Esophagus muscularis mucosa (tissue), 4 donors: ENCODE results near the gene CSNK1D. TPM values are rescaled to one million over a fixed set of nuclear protein-coding genes. Genes with fewer than 3 reads are reported as not detected.
A peak's percentile ranks its signal among the peaks of the same experiment; 100 is the strongest.
"Not testable (repeated sequence)": the region's sequence is repeated elsewhere in the genome, so short reads cannot be mapped to it uniquely, and the experiment has no call there.

Experiments
- DNase-seq: peaks from one replicate; pipeline ENCODE4 v3.0.0-alpha.2; 2017; ENCODE audit errors: extremely low spot score
- H3K27ac ChIP-seq, 4 donors: fragments of 200-600 bp; sonication (generic); replicated peaks in 1 of 4; 1 replicate in 3 of 4; 2 replicates in 1 of 4; pipeline ENCODE4 v1.5.1; 2016 to 2019; ENCODE audit warnings: mild to moderate bottlenecking in 1 of 4
- H3K27me3 ChIP-seq, 4 donors: fragments of 200-600 bp; sonication (generic); one replicate each; pipeline versions ENCODE4 v1.5.1 to v1.6.0; 2016 to 2019
- H3K36me3 ChIP-seq, 4 donors: fragments of 200-600 bp; sonication (generic); one replicate each; pipeline ENCODE4 v1.5.1; 2016 to 2019
- H3K4me1 ChIP-seq, 4 donors: fragments of 200-600 bp; sonication (generic); one replicate each; pipeline ENCODE4 v1.5.1; 2016 to 2019
- H3K4me3 ChIP-seq, 4 donors: fragments of 200-600 bp; sonication (generic); 1 replicate in 2 of 4; 2 replicates in 2 of 4; pipeline ENCODE4 v1.5.1; 2016 to 2019; ENCODE audit warnings: mild to moderate bottlenecking in 4 of 4, moderate library complexity in 1 of 4
- H3K9me3 ChIP-seq, 4 donors: fragments of 200-600 bp; sonication (generic); 1 replicate in 3 of 4; 2 replicates in 1 of 4; pipeline ENCODE4 v1.5.1; 2016 to 2019
- CTCF ChIP-seq, 3 experiments: fragments of 200-600 bp in 2 of 3; fragments of 450-650 bp in 1 of 3; sonication (generic) in 2 of 3; IDR thresholded peaks; one replicate each; pipeline ENCODE4 v1.5.1; 2017 to 2019; ENCODE audit warnings: antibody characterized with exemption in 3 of 3, mild to moderate bottlenecking in 2 of 3, moderate library complexity in 1 of 3
- EP300 ChIP-seq: sonication (generic); formaldehyde crosslinking; IDR thresholded peaks from one replicate; pipeline ENCODE4 v1.6.1; 2017; ENCODE audit warnings: antibody characterized with exemption
- POLR2A ChIP-seq: fragments of 450-650 bp; IDR thresholded peaks from one replicate; pipeline ENCODE4 v1.6.1; 2017; ENCODE audit warnings: antibody characterized with exemption, moderate library complexity, mild to moderate bottlenecking, low read depth
- POLR2AphosphoS5 ChIP-seq, 2 donors: sonication (generic); formaldehyde crosslinking; IDR thresholded peaks; one replicate each; pipeline ENCODE4 v1.6.1; 2017; ENCODE audit warnings: antibody characterized with exemption in 2 of 2
- whole genome bisulfite sequencing: methylation state at CpG from one replicate; pipeline ENCODE4 v1.1.5; 2018; 5-methylcytosine and 5-hydroxymethylcytosine counted together
- intact Hi-C: fragments of 100-400 bp; cut with DNase I; formaldehyde crosslinking; loops from one replicate; pipeline ENCODE4 v1.15.1; 2023
- total RNA-seq, 4 donors: library from RNA; depleted of rRNA; stranded (reverse); fragments of >200 nt; gene quantifications; one replicate each; pipeline versions ENCODE4 v1.1.0 to v1.2.1, GENCODE V29; 2016

The CSNK1D gene
- total RNA-seq, 4 donors from 2014 or later = 47.2 to 65.5 (median 61.0) TPM

- Histone ChIP-seq H3K36me3 (no peaks in the 10 kb centered on the region), H3K27ac (peak overlapping the region; percentile 13 to 72 (median 56)), H3K27me3 (no peaks in the 10 kb centered on the region), H3K4me1 (peaks cover 26 to 59% (median 44%) of the 10 kb centered on the region in 4 donors), H3K4me3 (no peak overlapping the region), H3K9me3 (no peaks in the 10 kb centered on the region)
- intact Hi-C loops = no loop called here
- TF ChIP-seq POLR2A (no peak), POLR2AphosphoS5 (IDR thresholded peaks at IDR 0.05) (no peak), CTCF (IDR thresholded peaks at IDR 0.05) (no peak), EP300 (no peak)
- DNase-seq = no peak
- WGBS = 78% methylated on average over 16 of the region's 25 CpGs
Observed at GRCh38 chr17:82215095-82215971, 58.2 kb downstream of the CSNK1D start.

DNA sequence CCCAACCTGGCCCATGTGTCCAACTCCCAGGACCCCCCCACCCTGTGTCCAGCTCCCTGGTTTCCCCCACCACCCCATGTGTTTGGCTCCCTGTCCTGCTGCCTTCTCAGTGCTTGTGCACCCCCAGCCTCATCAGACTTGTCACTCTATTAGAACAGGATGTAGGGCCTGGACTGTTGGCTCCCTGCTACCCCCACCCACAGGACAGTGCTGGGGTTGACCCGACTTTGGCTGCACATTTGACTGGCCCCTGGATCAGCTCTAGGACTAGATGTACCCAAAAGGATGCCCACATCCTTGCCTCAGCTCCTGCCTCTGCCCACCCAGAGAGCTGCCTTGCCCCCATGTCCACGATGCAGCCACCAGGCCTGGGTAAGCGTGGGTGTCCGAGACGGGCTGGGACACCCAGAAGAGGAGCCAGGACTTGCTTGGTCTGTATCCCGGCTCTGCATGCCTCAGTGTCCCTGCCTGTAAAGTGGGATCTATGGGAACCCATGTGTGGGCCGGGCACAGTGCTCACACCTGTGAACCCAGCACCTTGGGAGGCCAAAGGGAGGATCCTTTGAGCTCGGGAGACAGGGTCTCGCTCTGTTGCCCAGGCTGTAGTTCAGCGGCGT lies 59.4 kb downstream of the CSNK1D start:
- Histone ChIP-seq H3K27me3 (no peaks in the 10 kb centered on the region), H3K4me3 (no peak overlapping the region), H3K36me3 (no peaks in the 10 kb centered on the region), H3K27ac (no peak overlapping the region), H3K9me3 (no peaks in the 10 kb centered on the region), H3K4me1 (peaks cover 26 to 59% (median 44%) of the 10 kb centered on the region in 4 donors)
- TF ChIP-seq POLR2AphosphoS5 (IDR thresholded peaks at IDR 0.05) (no peak), POLR2A (no peak), EP300 (no peak), CTCF (IDR thresholded peaks at IDR 0.05) (no peak)
- WGBS = 85% methylated on average over 11 of the region's 11 CpGs
- intact Hi-C loops = no loop called here
- DNase-seq = no peak

- intact Hi-C loops = no loop called here
- Histone ChIP-seq H3K27me3 (no peaks in the 10 kb centered on the region), H3K36me3 (no peaks in the 10 kb centered on the region), H3K4me1 (peaks cover 26 to 59% (median 44%) of the 10 kb centered on the region in 4 donors), H3K27ac (peak overlapping the region; percentile 87 to 92 (median 89)), H3K9me3 (no peaks in the 10 kb centered on the region), H3K4me3 (peak overlapping the region; percentile 70 to 98 (median 97))
- WGBS = 18% methylated on average over 13 of the region's 37 CpGs
- TF ChIP-seq EP300 (no peak), POLR2A (no peak), CTCF (IDR thresholded peaks at IDR 0.05) (no peak), POLR2AphosphoS5 (IDR thresholded peaks at IDR 0.05) (no peak)
- no peak for DNase-seq
Observed at GRCh38 chr17:82213251-82214011, 60.1 kb downstream of the CSNK1D start.

GRCh38 chr17:82212331-82213250 lies 60.9 kb downstream of the CSNK1D start, which contains the start of gene CCDC57:
Gene CCDC57, minus strand, starts transcription at chr17:82212842. Its CDS starts 10,898 bp downstream, at chr17:82201944.
- peak within 1 kb of the TSS; percentile 87 to 92 (median 89) for H3K27ac ChIP-seq
- TF ChIP-seq POLR2A = peak; percentile 16
- peak; percentile 70 to 85 for TF ChIP-seq POLR2AphosphoS5 (IDR thresholded peaks at IDR 0.05)
- TF ChIP-seq EP300 = no peak
- TF ChIP-seq CTCF (IDR thresholded peaks at IDR 0.05) = peak in 2 of 3 experiments; percentile 32 to 41
- 0% methylated on average over 17 of the region's 116 CpGs for WGBS
- H3K4me1 ChIP-seq = peaks cover 26 to 54% (median 41%) of the 10 kb centered on the region in 4 donors
- peak within 1 kb of the TSS; percentile 70 to 98 (median 97) for H3K4me3 ChIP-seq
- H3K27me3 ChIP-seq = no peaks in the 10 kb centered on the region
- DNase-seq = no peak
- H3K9me3 ChIP-seq = no peaks in the 10 kb centered on the region
- intact Hi-C loops = no loop called here
- H3K36me3 ChIP-seq = peaks cover 0 to 2% (median 0%) of the 10 kb centered on the region in 4 donors

- H3K9me3 ChIP-seq, H3K36me3 ChIP-seq, H3K27me3 ChIP-seq, H3K27ac ChIP-seq, H3K4me3 ChIP-seq, intact Hi-C loops, DNase-seq: not testable (repeated sequence)
- WGBS = 95% methylated on average over 11 of the region's 11 CpGs
- peaks cover 16 to 42% (median 33%) of the 10 kb centered on the region in 4 donors for H3K4me1 ChIP-seq
Observed at GRCh38 chr17:82210655-82211054, 62.8 kb downstream of the CSNK1D start.
